ENCODE data around the gene IYD. TPM values are rescaled to one million over a fixed set of nuclear protein-coding genes. Genes with fewer than 3 reads are reported as not detected.

The IYD gene
- total RNA-seq, 1 donor from 2014 or later: not detected

GRCh38 chr6:150426198-150426597 is 57.4 kb downstream of the IYD start:
- no peak for DNase-seq (ENCODE audit: low read depth)
- Histone ChIP-seq H3K4me3 (ENCODE audit: low read depth, low read length) (no peak overlapping the region), H3K36me3 (ENCODE audit: control insufficient read depth, insufficient read depth, low read length) (no peaks in the 10 kb centered on the region), H3K27me3 (ENCODE audit: control insufficient read depth, insufficient read depth, low read length) (no peaks in the 10 kb centered on the region)
- no peak for TF ChIP-seq CTCF (IDR thresholded peaks at IDR 0.05; ENCODE audit: insufficient read depth, low read length, poor library complexity, severe bottlenecking)

GRCh38 chr6:150427037-150427602 is 58.3 kb downstream of the IYD start:
- H3K4me3 ChIP-seq (ENCODE audit: low read depth, low read length): no peak overlapping the region
- no peak for DNase-seq (ENCODE audit: low read depth)

GRCh38 chr6:150427843-150428242 is 59.0 kb downstream of the IYD start:
- TF ChIP-seq CTCF (IDR thresholded peaks at IDR 0.05; ENCODE audit: insufficient read depth, low read length, poor library complexity, severe bottlenecking): no peak
- no peaks in the 10 kb centered on the region for H3K36me3 ChIP-seq (ENCODE audit: control insufficient read depth, insufficient read depth, low read length)
- H3K27me3 ChIP-seq (ENCODE audit: control insufficient read depth, insufficient read depth, low read length): no peaks in the 10 kb centered on the region
- no peak overlapping the region for H3K4me3 ChIP-seq (ENCODE audit: low read depth, low read length)
- DNase-seq (ENCODE audit: low read depth): no peak

More at GRCh38 chr6:150427037-150427602, 58.3 kb downstream of the IYD start:
- Histone ChIP-seq H3K27me3 (ENCODE audit: control insufficient read depth, insufficient read depth, low read length) (no peaks in the 10 kb centered on the region), H3K36me3 (ENCODE audit: control insufficient read depth, insufficient read depth, low read length) (no peaks in the 10 kb centered on the region)
- TF ChIP-seq CTCF (IDR thresholded peaks at IDR 0.05; ENCODE audit: insufficient read depth, low read length, poor library complexity, severe bottlenecking): no peak

- no peak overlapping the region for H3K4me3 ChIP-seq (ENCODE audit: low read depth, low read length)
- no peak for TF ChIP-seq CTCF (IDR thresholded peaks at IDR 0.05; ENCODE audit: insufficient read depth, low read length, poor library complexity, severe bottlenecking)
- H3K27me3 ChIP-seq (ENCODE audit: control insufficient read depth, insufficient read depth, low read length): no peaks in the 10 kb centered on the region
- DNase-seq (ENCODE audit: low read depth): no peak
- H3K36me3 ChIP-seq (ENCODE audit: control insufficient read depth, insufficient read depth, low read length): no peaks in the 10 kb centered on the region
These were observed 62.0 kb downstream of the IYD start for GRCh38 chr6:150430815-150431214.

- DNase-seq (ENCODE audit: low read depth): no peak
- Histone ChIP-seq H3K27me3 (ENCODE audit: control insufficient read depth, insufficient read depth, low read length) (no peaks in the 10 kb centered on the region), H3K4me3 (ENCODE audit: low read depth, low read length) (no peak overlapping the region), H3K36me3 (ENCODE audit: control insufficient read depth, insufficient read depth, low read length) (no peaks in the 10 kb centered on the region)
- no peak for TF ChIP-seq CTCF (IDR thresholded peaks at IDR 0.05; ENCODE audit: insufficient read depth, low read length, poor library complexity, severe bottlenecking)
These were observed 66.5 kb downstream of the IYD start for GRCh38 chr6:150435360-150435759.

GRCh38 chr6:150435832-150436231 is 67.0 kb downstream of the IYD start:
- Histone ChIP-seq H3K36me3 (ENCODE audit: control insufficient read depth, insufficient read depth, low read length) (no peaks in the 10 kb centered on the region), H3K4me3 (ENCODE audit: low read depth, low read length) (no peak overlapping the region), H3K27me3 (ENCODE audit: control insufficient read depth, insufficient read depth, low read length) (no peaks in the 10 kb centered on the region)
- DNase-seq (ENCODE audit: low read depth): peak; percentile 19
- no peak for TF ChIP-seq CTCF (IDR thresholded peaks at IDR 0.05; ENCODE audit: insufficient read depth, low read length, poor library complexity, severe bottlenecking)

Measured in kidney epithelial cell (primary cell).